ENCODE measurements around the gene RAB20. TPM values are rescaled to one million over a fixed set of nuclear protein-coding genes. Genes with fewer than 3 reads are reported as not detected.

RAB20 gene
- total RNA-seq, 1 donor from 2014 or later = 0.77 TPM

- no peaks in the 10 kb centered on the region for H3K9me3 Mint-ChIP-seq
- peaks cover 24% of the 10 kb centered on the region for H3K36me3 Mint-ChIP-seq (ENCODE audit: low read depth)
- no peak for TF ChIP-seq CTCF (conservative IDR thresholded peaks at IDR 0.05)
- no peaks in the 10 kb centered on the region for H3K27me3 Mint-ChIP-seq (ENCODE audit: low read depth)
- H3K27ac Mint-ChIP-seq (ENCODE audit: unreplicated experiment) = no peak overlapping the region
- no peak overlapping the region for H3K4me3 Mint-ChIP-seq
- no peak for DNase-seq (ENCODE audit: low read depth, low spot score)
- no peaks in the 10 kb centered on the region for H3K4me1 Mint-ChIP-seq
These were observed 82.3 kb downstream of the RAB20 start for GRCh38 chr13:110479215-110479545.

GRCh38 chr13:110478405-110479214 is 82.9 kb downstream of the RAB20 start:
- no peak for DNase-seq (ENCODE audit: low read depth, low spot score)
- Mint-ChIP-seq H3K9me3 (no peaks in the 10 kb centered on the region), H3K27me3 (ENCODE audit: low read depth) (no peaks in the 10 kb centered on the region), H3K4me1 (no peaks in the 10 kb centered on the region), H3K36me3 (ENCODE audit: low read depth) (peaks cover 27% of the 10 kb centered on the region), H3K27ac (ENCODE audit: unreplicated experiment) (no peak overlapping the region), H3K4me3 (no peak overlapping the region)
- no peak for TF ChIP-seq CTCF (conservative IDR thresholded peaks at IDR 0.05)

GRCh38 chr13:110477706-110478245 is 83.7 kb downstream of the RAB20 start:
- Mint-ChIP-seq H3K27me3 (ENCODE audit: low read depth) (no peaks in the 10 kb centered on the region), H3K27ac (ENCODE audit: unreplicated experiment) (no peak overlapping the region), H3K9me3 (no peaks in the 10 kb centered on the region), H3K4me1 (no peaks in the 10 kb centered on the region), H3K4me3 (no peak overlapping the region), H3K36me3 (ENCODE audit: low read depth) (peaks cover 23% of the 10 kb centered on the region)
- no peak for DNase-seq (ENCODE audit: low read depth, low spot score)
- no peak for TF ChIP-seq CTCF (conservative IDR thresholded peaks at IDR 0.05)

GRCh38 chr13:110476220-110476617 is 85.3 kb downstream of the RAB20 start:
- no peak for DNase-seq (ENCODE audit: low read depth, low spot score)
- no peaks in the 10 kb centered on the region for H3K4me1 Mint-ChIP-seq

GRCh38 chr13:110475550-110476219 is 85.8 kb downstream of the RAB20 start:
- Mint-ChIP-seq H3K9me3 (no peaks in the 10 kb centered on the region), H3K27ac (ENCODE audit: unreplicated experiment) (no peak overlapping the region), H3K27me3 (ENCODE audit: low read depth) (no peaks in the 10 kb centered on the region), H3K36me3 (ENCODE audit: low read depth) (peaks cover 26% of the 10 kb centered on the region), H3K4me1 (no peaks in the 10 kb centered on the region), H3K4me3 (no peak overlapping the region)
- no peak for TF ChIP-seq CTCF (conservative IDR thresholded peaks at IDR 0.05)
- DNase-seq (ENCODE audit: low read depth, low spot score) = no peak

More at GRCh38 chr13:110476220-110476617, 85.3 kb downstream of the RAB20 start:
- Mint-ChIP-seq H3K27me3 (ENCODE audit: low read depth) (no peaks in the 10 kb centered on the region), H3K4me3 (no peak overlapping the region), H3K9me3 (no peaks in the 10 kb centered on the region), H3K27ac (ENCODE audit: unreplicated experiment) (no peak overlapping the region), H3K36me3 (ENCODE audit: low read depth) (peaks cover 22% of the 10 kb centered on the region)
- no peak for TF ChIP-seq CTCF (conservative IDR thresholded peaks at IDR 0.05)
